T-helper 1 cell (primary cell): ENCODE measurements around the gene MIER2.
A peak's percentile ranks its signal among the peaks of the same experiment; 100 is the strongest.
"Not testable (repeated sequence)": the region's sequence is repeated elsewhere in the genome, so short reads cannot be mapped to it uniquely, and the experiment has no call there.

Experiments
- DNase-seq, 5 donors: peaks; one replicate each; pipeline ENCODE4 v3.0.0-alpha.2; 2012 to 2020

MIER2 gene

DNA sequence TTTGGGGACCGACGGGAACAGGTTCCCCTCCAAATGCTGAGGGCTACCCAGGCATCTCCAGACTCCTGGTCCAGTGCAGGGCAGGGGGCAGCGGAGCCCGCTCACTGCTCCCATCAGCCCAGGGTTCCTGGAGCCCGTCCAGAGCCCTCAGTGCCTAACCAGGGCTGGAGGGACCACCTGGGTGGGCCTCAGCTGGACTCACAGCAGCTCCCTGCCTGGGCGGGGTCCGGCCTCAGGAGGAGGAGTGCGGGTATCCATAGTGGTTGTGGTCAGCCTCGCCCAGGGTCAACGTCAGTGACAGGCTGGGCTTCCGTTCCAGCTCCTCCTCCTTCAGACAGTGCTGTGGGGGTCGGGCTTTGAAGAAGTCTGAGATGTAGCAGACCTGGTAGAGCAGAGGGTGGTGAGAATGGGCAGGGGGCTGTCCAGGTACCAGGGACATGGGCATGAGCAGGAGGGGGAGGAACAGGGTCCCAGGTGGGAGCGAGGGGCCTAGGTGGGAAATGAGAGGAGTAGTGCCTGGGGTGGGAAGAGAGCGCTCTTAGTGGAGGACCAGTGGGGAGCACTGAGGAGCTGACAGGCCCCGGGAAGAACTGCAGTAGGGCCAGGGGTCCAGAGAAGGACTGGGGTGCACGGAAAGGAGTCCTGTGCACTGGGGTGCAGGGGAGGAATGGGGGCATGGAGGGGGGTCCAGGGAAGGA, 63.3 kb downstream of the MIER2 start:
- DNase-seq, result no peak

DNA sequence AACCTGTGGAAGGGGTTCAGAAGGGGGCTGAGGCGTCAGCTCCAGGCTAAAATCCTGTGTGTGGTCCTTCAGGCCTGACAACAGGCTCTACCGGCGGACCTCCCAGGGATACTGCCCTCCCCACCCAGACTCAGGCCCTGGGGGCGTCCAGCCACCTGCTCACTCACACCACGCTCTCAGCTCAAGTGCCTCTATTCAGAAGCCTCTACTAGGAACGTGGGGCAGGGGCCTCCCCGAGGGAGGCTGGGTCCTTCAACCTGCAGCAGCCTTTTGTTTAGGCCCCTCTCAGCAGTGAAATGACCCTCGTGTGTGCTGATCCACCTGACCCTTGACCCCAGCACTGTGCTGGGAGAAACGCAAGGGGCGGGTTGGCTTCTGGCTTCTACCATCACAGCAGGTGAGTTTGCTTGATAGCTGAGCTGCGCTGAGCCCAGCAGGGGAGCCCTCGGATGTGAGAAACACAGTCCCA, 64.0 kb downstream of the MIER2 start:
- DNase-seq, result no peak

DNA sequence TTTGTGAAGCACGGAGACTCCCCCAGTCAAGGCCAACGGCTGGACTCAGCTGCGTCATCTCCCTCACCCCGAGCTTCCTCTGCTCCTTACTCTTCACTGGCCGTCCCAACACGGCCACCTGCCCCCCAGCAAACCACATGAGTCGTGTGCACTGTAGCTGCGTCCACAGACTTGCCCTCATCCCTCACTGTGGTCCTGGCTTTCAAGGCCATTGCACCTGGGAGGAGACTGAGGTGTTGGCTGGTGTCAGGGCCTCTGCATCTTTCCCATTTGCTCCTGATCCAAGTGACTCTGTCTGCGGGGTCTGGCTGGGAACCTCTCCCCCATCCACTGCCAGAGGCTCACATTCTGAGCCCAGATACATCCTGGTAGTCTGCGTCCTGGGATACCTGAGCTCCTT, 64.9 kb downstream of the MIER2 start:
- DNase-seq, result no peak

DNA sequence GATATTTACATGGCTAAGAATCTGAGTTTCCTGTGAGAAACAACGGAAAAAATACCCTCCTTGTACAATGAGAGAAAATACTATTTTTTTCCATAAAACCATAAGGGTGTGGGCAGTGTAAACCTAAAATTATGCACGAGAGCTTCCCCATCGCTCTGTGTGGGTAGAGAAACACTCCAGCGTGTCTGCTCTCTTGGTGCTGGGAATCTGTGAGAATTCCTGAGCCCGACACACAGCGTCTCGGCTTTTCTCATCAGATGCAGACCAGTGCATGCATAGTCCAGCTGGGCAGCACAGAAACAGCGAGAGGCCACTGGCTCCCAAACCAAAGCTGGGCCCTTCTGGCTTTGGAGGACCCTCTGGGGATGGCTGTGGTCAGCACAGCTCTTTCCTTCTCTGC, 65.4 kb downstream of the MIER2 start:
- no peak for DNase-seq

DNA sequence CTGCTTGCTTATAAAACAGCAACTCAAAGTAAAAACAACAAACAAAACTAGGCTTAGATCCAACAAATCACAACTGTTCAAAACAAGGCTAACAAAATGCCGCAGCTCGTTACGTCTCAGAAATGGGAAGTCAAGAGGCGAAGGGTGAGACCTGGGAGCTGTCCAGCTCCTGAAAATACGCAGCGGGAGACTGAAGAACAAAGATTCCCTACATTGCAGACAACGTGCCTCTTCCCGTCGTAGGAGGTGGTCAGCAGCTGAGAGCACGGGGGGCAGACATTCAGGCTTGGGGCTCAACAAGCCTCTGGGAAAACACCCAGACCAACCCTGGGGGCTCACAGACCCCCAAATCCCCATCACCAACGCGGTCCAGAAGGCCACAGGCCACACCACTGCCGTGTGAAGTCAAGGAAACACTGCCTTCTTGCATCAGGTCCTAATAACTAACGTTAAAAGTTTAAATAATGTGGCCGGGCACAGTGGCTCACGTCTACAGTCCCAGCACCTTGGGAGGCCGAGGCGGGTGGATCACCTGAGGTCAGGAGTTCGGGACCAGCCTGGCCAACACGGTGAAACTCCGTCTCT, 66.9 kb downstream of the MIER2 start:
- no peak for DNase-seq

GRCh38 chr19:277131-277530, 67.5 kb downstream of the MIER2 start:
- DNase-seq, result no peak

DNA sequence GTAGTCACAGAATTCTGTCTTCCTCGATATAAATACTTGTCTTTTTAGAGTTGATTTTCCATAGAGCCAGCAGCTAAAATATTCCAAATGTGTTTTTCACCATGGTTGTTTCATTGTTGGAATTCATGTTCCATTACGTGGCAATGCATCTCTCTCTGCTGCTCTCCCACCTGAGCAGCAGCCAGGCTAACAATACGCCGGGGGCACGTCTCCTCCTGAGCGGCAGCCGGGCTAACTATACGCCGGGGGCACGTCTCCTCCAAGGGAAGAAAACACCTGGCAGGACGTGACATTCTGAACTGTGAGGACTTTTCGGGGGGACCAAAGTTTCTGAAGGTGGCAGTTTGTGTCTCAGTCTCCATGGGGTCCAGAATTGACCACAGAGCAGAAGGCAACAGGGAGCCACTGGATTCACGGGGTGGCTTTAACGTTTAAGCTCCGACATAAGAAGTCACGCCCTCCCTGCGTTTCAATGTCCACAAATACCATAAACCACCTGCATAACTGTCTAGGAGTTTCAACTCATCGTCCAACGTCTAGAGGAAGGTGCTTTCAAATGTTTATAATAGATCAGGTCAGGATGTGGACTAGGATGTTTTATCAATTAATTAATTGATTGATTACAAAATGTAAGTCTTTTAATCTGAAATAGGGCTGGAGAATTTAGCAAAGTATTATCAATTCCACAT, 68.5 kb downstream of the MIER2 start:
- no peak for DNase-seq

DNA sequence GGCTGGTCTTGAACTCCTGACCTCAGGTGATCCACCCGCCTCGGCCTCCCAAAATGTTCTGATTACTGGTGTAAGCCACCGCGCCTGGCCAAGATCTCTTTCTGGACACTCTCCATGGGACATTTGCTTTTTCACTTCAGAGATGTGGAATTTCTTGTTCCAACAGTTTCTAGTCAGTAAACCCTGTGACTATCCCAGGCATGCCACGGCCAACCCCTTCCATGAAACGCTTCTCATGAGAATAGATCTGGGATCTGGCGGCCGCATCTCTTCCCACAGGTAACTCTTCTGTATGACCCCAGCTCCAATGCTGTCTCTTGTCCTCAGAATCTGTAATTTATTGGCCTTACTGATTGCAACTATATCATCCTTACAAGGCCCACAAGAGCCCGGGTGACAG, 69.6 kb downstream of the MIER2 start:
- DNase-seq, result no peak

DNA sequence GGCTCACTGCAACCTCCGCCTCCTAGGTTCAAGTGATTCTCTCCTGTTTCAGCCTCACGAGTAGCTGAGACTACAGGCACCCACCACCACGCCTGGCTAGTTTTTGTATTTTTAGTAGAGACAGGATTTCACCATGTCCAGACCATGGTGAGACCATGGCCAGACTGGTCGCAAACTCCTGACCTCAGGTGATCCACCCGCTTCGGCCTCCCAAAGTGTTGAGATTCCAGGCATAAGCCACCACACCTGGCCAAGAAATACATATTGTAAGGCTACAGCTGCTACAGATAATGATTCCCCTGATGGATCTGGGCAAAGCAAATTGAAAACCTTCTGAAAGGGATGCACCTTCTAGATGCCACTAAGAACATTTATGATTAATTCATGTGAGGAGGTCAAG, 71.2 kb downstream of the MIER2 start:
- DNase-seq, result no peak

GRCh38 chr19:271856-272255, 72.7 kb downstream of the MIER2 start:
- DNase-seq, result no peak

DNA sequence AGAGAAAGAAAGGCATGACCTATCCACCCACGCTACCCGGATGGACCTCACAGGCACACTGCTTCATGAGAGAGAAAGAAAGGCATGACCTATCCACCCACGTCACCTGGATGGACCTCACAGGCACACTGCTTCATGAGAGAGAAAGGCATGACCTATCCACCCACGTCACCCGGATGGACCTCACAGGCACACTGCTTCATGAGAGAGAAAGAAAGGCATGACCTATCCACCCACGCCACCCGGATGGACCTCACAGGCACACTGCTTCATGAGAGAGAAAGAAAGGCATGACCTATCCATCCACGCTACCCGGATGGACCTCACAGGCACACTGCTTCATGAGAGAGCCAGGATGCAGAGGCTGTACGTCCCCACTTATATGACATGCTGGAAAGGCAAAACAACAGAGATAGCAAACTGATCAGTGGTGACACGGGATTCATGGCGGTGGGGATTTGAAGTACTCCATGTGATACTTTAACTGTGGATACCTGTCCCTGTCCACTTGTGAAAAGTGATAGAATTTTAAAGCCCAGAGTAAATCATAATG, 73.8 kb downstream of the MIER2 start:
- not testable (repeated sequence) for DNase-seq

DNA sequence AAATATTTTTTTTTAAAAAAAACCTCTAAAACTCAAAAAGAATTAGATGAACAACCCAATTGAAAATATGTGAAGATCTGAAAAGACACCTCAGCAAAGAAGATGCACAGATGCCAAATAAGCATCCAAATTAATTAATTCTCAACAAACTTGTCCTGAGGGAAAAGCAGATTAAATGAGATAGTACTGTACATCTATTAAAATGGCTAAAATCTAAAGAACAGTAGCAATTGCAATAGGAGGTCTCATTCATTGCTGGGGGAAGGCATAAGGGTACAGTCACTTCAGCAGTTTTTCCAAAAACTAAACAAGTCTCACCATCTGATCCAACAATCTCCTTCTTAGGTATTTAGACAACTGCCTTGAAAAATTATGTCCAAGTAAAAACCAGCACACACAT, 75.4 kb downstream of the MIER2 start:
- DNase-seq, result no peak

DNA sequence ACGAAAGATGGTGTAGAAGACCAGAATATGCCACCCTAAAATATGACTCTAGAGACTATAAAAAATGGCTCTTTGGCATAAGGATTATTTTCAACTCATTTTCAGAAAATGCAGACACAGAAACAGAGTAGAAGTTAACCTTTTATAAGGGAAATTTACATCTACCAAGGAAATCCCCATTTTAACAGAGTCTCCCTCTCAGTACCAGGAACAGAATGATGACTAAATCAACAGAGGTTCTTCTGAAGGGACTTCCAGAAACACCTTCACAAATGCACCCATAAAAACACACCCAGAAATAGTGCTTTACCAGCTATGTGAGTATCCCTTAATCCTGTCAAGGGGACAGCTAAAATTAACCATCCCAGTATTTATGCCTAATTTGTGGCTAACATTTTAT, 82.5 kb downstream of the MIER2 start:
- peak in 1 of 5 donors; percentile 12 for DNase-seq

- not testable (repeated sequence) for DNase-seq
Measured at GRCh38 chr19:256804-257203, 87.8 kb downstream of the MIER2 start.
